ENCODE measurements around the gene TBC1D9B.

GRCh38 chr5:179869641-179870402 is 37.9 kb downstream of the TBC1D9B start:
- no peak for TF ChIP-seq POLR2A (IDR thresholded peaks at IDR 0.05)
- TF ChIP-seq CTCF (IDR thresholded peaks at IDR 0.05) = no peak
- TF ChIP-seq EP300 (IDR thresholded peaks at IDR 0.05) = no peak
